H1 (cell line): ENCODE measurements around the gene CACNB2. TPM values are rescaled to one million over a fixed set of nuclear protein-coding genes. Genes with fewer than 3 reads are reported as not detected.

Source experiments
- CTCF ChIA-PET: fragments of 300-600 bp; sonication (Branson Sonifier 250); formaldehyde crosslinking; loops from one replicate; lab custom pipeline; 2021; ENCODE audit not compliant: partially characterized antibody; lab: Charles Lee
- POLR2A ChIA-PET: fragments of 300-600 bp; sonication (Branson Sonifier 250); formaldehyde crosslinking; loops from one replicate; lab custom pipeline; 2021; ENCODE audit warnings: inconsistent platforms; ENCODE audit not compliant: partially characterized antibody; lab: Charles Lee
- DNase-seq, 2 experiments: peaks; one replicate each; pipeline versions ENCODE4 v3.0.0 to v3.0.0-alpha.2; 2010 to 2022; ENCODE audit warnings: low spot score in 2 of 2, low read depth in 1 of 2, mixed read lengths in 1 of 2
- FAIRE-seq: peaks from 2 replicates; lab custom pipeline; 2011; peaks lifted over from hg19 to GRCh38; lab: Jason Lieb, UNC
- H2AFZ ChIP-seq: 2 replicates; pipeline ENCODE4 v1.8.1; 2012; ENCODE audit warnings: low read length, inconsistent platforms
- H2AK5ac ChIP-seq: 2 replicates; pipeline ENCODE4 v1.6.1; 2013; ENCODE audit warnings: low read depth, low read length
- H2BK120ac ChIP-seq: replicated peaks from 2 replicates; pipeline ENCODE3; 2013; ENCODE audit warnings: low read depth, low read length, inconsistent platforms
- H2BK12ac ChIP-seq: 2 replicates; pipeline ENCODE4 v1.6.1; 2013; ENCODE audit warnings: low read depth, low read length
- H2BK15ac ChIP-seq: 2 replicates; pipeline ENCODE4 v1.6.1; 2013; ENCODE audit warnings: low read length
- H2BK20ac ChIP-seq: 2 replicates; pipeline ENCODE4 v1.6.1; 2013; ENCODE audit warnings: low read length
- H2BK5ac ChIP-seq: 2 replicates; pipeline ENCODE4 v1.6.1; 2013; ENCODE audit warnings: low read depth, low read length
- H3K14ac ChIP-seq: 2 replicates; pipeline ENCODE4 v1.6.1; 2013; ENCODE audit warnings: inconsistent platforms; ENCODE audit not compliant: insufficient read length
- H3K18ac ChIP-seq: 2 replicates; pipeline ENCODE4 v1.6.1; 2013; ENCODE audit warnings: low read length; ENCODE audit errors: extremely low read depth
- H3K23ac ChIP-seq: 2 replicates; pipeline ENCODE4 v1.6.1; 2013; ENCODE audit warnings: inconsistent platforms; ENCODE audit not compliant: insufficient read length
- H3K23me2 ChIP-seq: 2 replicates; pipeline ENCODE4 v1.6.1; 2013; ENCODE audit warnings: low read depth, low read length
- H3K27ac ChIP-seq: 2 replicates; pipeline ENCODE4 v1.6.1; 2011; ENCODE audit warnings: low read depth, low read length, inconsistent platforms
- H3K27me3 ChIP-seq, 4 experiments: replicated peaks in 1 of 4; 1 replicate in 1 of 4; 2 replicates in 3 of 4; pipeline versions ENCODE4 v1.6.1 to v1.8.1; 2011 to 2013; ENCODE audit warnings: low read length in 3 of 4, mild to moderate bottlenecking in 3 of 4, inconsistent platforms in 2 of 4, mixed read lengths in 2 of 4, moderate library complexity in 1 of 4; ENCODE audit not compliant: control insufficient read depth in 3 of 4, insufficient read depth in 3 of 4; ENCODE audit errors: extremely low read depth in 1 of 4
- H3K36me3 ChIP-seq, 4 experiments: 2 replicates each; pipeline versions ENCODE4 v1.6.1 to v1.8.1; 2011 to 2013; ENCODE audit warnings: mild to moderate bottlenecking in 4 of 4, low read length in 3 of 4, moderate library complexity in 2 of 4, control low read depth in 1 of 4, inconsistent platforms in 1 of 4; ENCODE audit not compliant: insufficient read depth in 4 of 4, control insufficient read depth in 2 of 4
- H3K4ac ChIP-seq: replicated peaks from 2 replicates; pipeline ENCODE3; 2013; ENCODE audit warnings: low read length, low read depth, mixed read lengths, inconsistent platforms; ENCODE audit not compliant: insufficient read length
- H3K4me1 ChIP-seq, 4 experiments: replicated peaks in 1 of 4; 1 replicate in 1 of 4; 2 replicates in 3 of 4; pipeline versions ENCODE4 v1.6.1 to v1.8.1; 2011 to 2013; ENCODE audit warnings: low read length in 3 of 4, inconsistent platforms in 2 of 4, mixed read lengths in 1 of 4; ENCODE audit not compliant: insufficient read depth in 4 of 4, control insufficient read depth in 3 of 4
- H3K4me2 ChIP-seq, 2 experiments: 2 replicates each; pipeline versions ENCODE4 v1.6.1 to v1.8.1; 2011 to 2013; ENCODE audit warnings: low read depth in 2 of 2, low read length in 2 of 2, control low read depth in 1 of 2, inconsistent platforms in 1 of 2, mild to moderate bottlenecking in 1 of 2; ENCODE audit not compliant: insufficient read depth in 1 of 2
- H3K4me3 ChIP-seq, 4 experiments: fragments of 200-600, 300-600 bp in 1 of 4; sonication (generic), shearing (Covaris generic), sonication (Bioruptor Twin) in 1 of 4; 2 replicates each; pipeline versions ENCODE4 v1.5.1 to v1.8.1; 2011 to 2016; ENCODE audit warnings: low read length in 4 of 4, low read depth in 3 of 4, control low read depth in 2 of 4, inconsistent platforms in 2 of 4, mild to moderate bottlenecking in 2 of 4, mixed read lengths in 1 of 4, moderate library complexity in 1 of 4; ENCODE audit not compliant: insufficient read depth in 2 of 4; ENCODE audit errors: extremely low read depth in 1 of 4
- H3K56ac ChIP-seq: replicated peaks from 2 replicates; pipeline ENCODE3; 2013; ENCODE audit warnings: low read depth, mild to moderate bottlenecking, mixed read lengths, low read length, inconsistent platforms; ENCODE audit not compliant: insufficient read length
- H3K79me1 ChIP-seq: 2 replicates; pipeline ENCODE4 v1.6.1; 2013; ENCODE audit warnings: low read depth, low read length, control low read depth
- H3K79me2 ChIP-seq, 2 experiments: 2 replicates each; pipeline versions ENCODE4 v1.6.1 to v1.8.1; 2012 to 2013; ENCODE audit warnings: low read length in 2 of 2, mild to moderate bottlenecking in 2 of 2, inconsistent platforms in 1 of 2; ENCODE audit not compliant: insufficient read depth in 2 of 2, control insufficient read depth in 1 of 2
- H3K9ac ChIP-seq, 4 experiments: replicated peaks in 1 of 4; 1 replicate in 1 of 4; 2 replicates in 3 of 4; pipeline versions ENCODE4 v1.6.1 to v1.8.1; 2011 to 2013; ENCODE audit warnings: low read depth in 3 of 4, low read length in 3 of 4, control low read depth in 2 of 4, mild to moderate bottlenecking in 2 of 4, moderate library complexity in 2 of 4, inconsistent platforms in 1 of 4; ENCODE audit errors: extremely low read depth in 1 of 4
- H3K9me3 ChIP-seq, 2 experiments: 2 replicates each; pipeline versions ENCODE4 v1.6.1 to v1.8.1; 2012 to 2013; ENCODE audit warnings: mild to moderate bottlenecking in 2 of 2, moderate library complexity in 2 of 2, control low read depth in 1 of 2, inconsistent platforms in 1 of 2, low read depth in 1 of 2, low read length in 1 of 2, mixed read lengths in 1 of 2; ENCODE audit not compliant: insufficient read depth in 2 of 2
- H4K20me1 ChIP-seq, 2 experiments: replicated peaks in 1 of 2; 2 replicates each; pipeline versions ENCODE3 to v1.8.1; 2011 to 2013; ENCODE audit warnings: inconsistent platforms in 2 of 2, low read length in 2 of 2, mild to moderate bottlenecking in 1 of 2; ENCODE audit not compliant: insufficient read depth in 2 of 2, control insufficient read depth in 1 of 2
- H4K5ac ChIP-seq: 2 replicates; pipeline ENCODE4 v1.6.1; 2013; ENCODE audit warnings: low read length, low read depth, mixed read lengths, inconsistent platforms; ENCODE audit not compliant: insufficient read length
- H4K8ac ChIP-seq: 2 replicates; pipeline ENCODE4 v1.8.0; 2013; ENCODE audit warnings: mild to moderate bottlenecking, moderate library complexity, low read length, inconsistent platforms; ENCODE audit not compliant: insufficient read depth; ENCODE audit errors: extremely low read depth
- H4K91ac ChIP-seq: replicated peaks from 2 replicates; pipeline ENCODE3; 2013; ENCODE audit warnings: low read length, mixed read lengths, inconsistent platforms; ENCODE audit not compliant: insufficient read length
- KDM1A ChIP-seq: fragments of 200-600, 300-600 bp; sonication (generic); IDR thresholded peaks from 2 replicates; pipeline ENCODE4 v1.7.1; 2016; ENCODE audit warnings: mild to moderate bottlenecking, low read length, borderline replicate concordance
- SP1 ChIP-seq: IDR thresholded peaks from 2 replicates; pipeline ENCODE4 v1.6.1; 2011; ENCODE audit warnings: low read depth, low read length
- TEAD4 ChIP-seq: IDR thresholded peaks from 2 replicates; pipeline ENCODE4 v1.6.1; 2012; ENCODE audit warnings: low read depth, low read length, inconsistent platforms, mixed read lengths
- WGBS, 2 experiments: shearing (Covaris generic) in 1 of 2; methylation state at CpG; one replicate each; pipeline versions ENCODE4 v1.1.6 to v1.1.7; 2013 to 2015; ENCODE audit warnings: low lambda C conversion rate in 2 of 2, mixed read lengths in 2 of 2, inconsistent platforms in 1 of 2, low coverage in 1 of 2, missing lambda C conversion rate in 1 of 2; ENCODE audit not compliant: insufficient replicate concordance in 2 of 2, insufficient coverage in 1 of 2, insufficient read length in 1 of 2; ENCODE audit errors: extremely low coverage in 1 of 2, missing lambda C conversion rate in 1 of 2; 5-methylcytosine and 5-hydroxymethylcytosine counted together
- polyA plus RNA-seq, 7 experiments: library from polyadenylated mRNA; depleted of rRNA in 3 of 7; stranded (reverse) in 5 of 7; unstranded in 2 of 7; fragments of >200 nt in 5 of 7; fragments of 200-250 nt in 2 of 7; gene quantifications; 1 replicate in 5 of 7; 2 replicates in 1 of 7; 4 replicates in 1 of 7; pipeline versions ENCODE4 v1.2.1 to v1.2.3, GENCODE V29; 2011 to 2013; ENCODE audit warnings: missing spikeins in 2 of 7, mixed read lengths in 2 of 7
- total RNA-seq: library from RNA; stranded (reverse); fragmentation: NEBNext Ultra II Directional; extraction: Animal tissue kit (Norgen Biotek cat#: 25700); gene quantifications from 2 replicates; pipeline ENCODE4 v1.2.1, GENCODE V29; 2021

The CACNB2 gene
- total and polyA plus RNA-seq, 2 of the 8 experiments (the other 6 are each of a cell fraction or from before 2014, with no cell fraction given) = 2.4 to 3.2 TPM

DNA sequence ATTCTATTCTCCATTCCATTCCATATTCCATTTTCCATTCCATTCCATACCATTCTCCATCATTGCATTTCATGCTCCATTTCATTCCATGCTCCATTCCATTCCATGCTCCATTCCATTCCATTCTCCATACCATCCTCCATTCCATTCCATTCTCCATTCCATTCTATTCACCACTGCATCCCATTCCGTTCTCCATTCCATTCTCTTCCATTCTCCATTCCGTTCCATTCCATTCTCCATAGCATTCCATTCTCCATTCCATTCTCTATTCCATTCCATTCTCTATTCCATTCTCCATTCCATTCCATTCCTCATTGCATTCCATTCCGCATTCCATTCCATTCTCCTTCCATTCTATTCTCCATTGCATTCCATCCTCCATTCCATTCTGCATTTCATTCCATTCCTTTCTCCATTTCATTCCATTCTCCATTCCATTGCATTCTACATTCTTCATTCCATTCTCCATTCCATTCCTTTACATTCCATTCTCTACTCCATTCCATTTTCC, 427.2 kb downstream of the CACNB2 start:
- CTCF ChIA-PET = no interaction called here
- Histone ChIP-seq H2AK5ac (no peak overlapping the region; the same call in 1 of the 2 replicates), H4K5ac (no peak overlapping the region), H3K4me2 (no peak overlapping the region), H3K23me2 (peaks cover 83% of the 10 kb centered on the region; the same call in 1 of the 2 replicates), H3K9me3 (peaks cover 0 to 92% of the 10 kb centered on the region in 2 experiments; a peak in 2 of 4 replicates), H3K36me3 (no peaks in the 10 kb centered on the region), H2BK20ac (no peak overlapping the region), H2BK12ac (peak overlapping the region; percentile 68; the same call in 1 of the 2 replicates), H3K27ac (no peak overlapping the region), H2BK15ac (no peak overlapping the region), H3K18ac (no peak overlapping the region), H2BK120ac (no peak overlapping the region), H3K9ac (no peak overlapping the region), H3K79me2 (no peaks in the 10 kb centered on the region), H4K91ac (no peak overlapping the region), H3K23ac (no peak overlapping the region), H3K4me1 (no peaks in the 10 kb centered on the region), H3K27me3 (no peaks in the 10 kb centered on the region), H4K20me1 (no peaks in the 10 kb centered on the region), H3K4me3 (no peak overlapping the region), H3K4ac (no peak overlapping the region), H2BK5ac (no peak overlapping the region), H3K79me1 (no peaks in the 10 kb centered on the region), H3K56ac (no peak overlapping the region), H3K14ac (no peak overlapping the region), H2AFZ (no peak overlapping the region), H4K8ac (no peak overlapping the region)
- FAIRE-seq (no peak), DNase-seq (no peak)
- TF ChIP-seq KDM1A (no peak), TEAD4 (peak; percentile 76; the same call in 1 of the 2 replicates), SP1 (0 out of 2 replicates have a peak, but pooled peaks have one; percentile 61)
- POLR2A ChIA-PET = no interaction called here
- 94 to 100% methylated on average over 3 of the region's 3 CpGs for WGBS, 2 experiments
